ENCODE measurements around the gene TTC39A. TPM values are rescaled to one million over a fixed set of nuclear protein-coding genes. Genes with fewer than 3 reads are reported as not detected.

Gene TTC39A
- total RNA-seq, 1 donor from 2014 or later, result 21.3 TPM

- no peak for DNase-seq (ENCODE audit: low read depth)
- no peak overlapping the region for H3K4me3 ChIP-seq (ENCODE audit: low read depth, low read length)
- no peak for TF ChIP-seq CTCF (conservative IDR thresholded peaks at IDR 0.05; ENCODE audit: low read depth, low read length)
Observed at GRCh38 chr1:51285055-51285454, 45.3 kb downstream of the TTC39A start.

GRCh38 chr1:51284487-51284954 lies 45.8 kb downstream of the TTC39A start:
- TF ChIP-seq CTCF (conservative IDR thresholded peaks at IDR 0.05; ENCODE audit: low read depth, low read length), result no peak
- no peak for DNase-seq (ENCODE audit: low read depth)
- no peak overlapping the region for H3K4me3 ChIP-seq (ENCODE audit: low read depth, low read length)

- TF ChIP-seq CTCF (conservative IDR thresholded peaks at IDR 0.05; ENCODE audit: low read depth, low read length), result no peak
- no peak for DNase-seq (ENCODE audit: low read depth)
- H3K4me3 ChIP-seq (ENCODE audit: low read depth, low read length), result no peak overlapping the region
Observed at GRCh38 chr1:51283979-51284378, 46.4 kb downstream of the TTC39A start.

GRCh38 chr1:51282605-51283004 lies 47.8 kb downstream of the TTC39A start:
- no peak for TF ChIP-seq CTCF (conservative IDR thresholded peaks at IDR 0.05; ENCODE audit: low read depth, low read length)
- H3K4me3 ChIP-seq (ENCODE audit: low read depth, low read length), result no peak overlapping the region
- DNase-seq (ENCODE audit: low read depth), result no peak

- no peak overlapping the region for H3K4me3 ChIP-seq (ENCODE audit: low read depth, low read length)
- DNase-seq (ENCODE audit: low read depth), result no peak
- no peak for TF ChIP-seq CTCF (conservative IDR thresholded peaks at IDR 0.05; ENCODE audit: low read depth, low read length)
Observed at GRCh38 chr1:51281807-51282206, 48.6 kb downstream of the TTC39A start.

GRCh38 chr1:51280321-51280978 lies 49.9 kb downstream of the TTC39A start:
- no peak for DNase-seq (ENCODE audit: low read depth)
- H3K4me3 ChIP-seq (ENCODE audit: low read depth, low read length), result no peak overlapping the region
- TF ChIP-seq CTCF (conservative IDR thresholded peaks at IDR 0.05; ENCODE audit: low read depth, low read length), result no peak

- H3K4me3 ChIP-seq (ENCODE audit: low read depth, low read length), result no peak overlapping the region
- DNase-seq (ENCODE audit: low read depth), result no peak
- TF ChIP-seq CTCF (conservative IDR thresholded peaks at IDR 0.05; ENCODE audit: low read depth, low read length), result no peak
Observed at GRCh38 chr1:51276286-51276685, 54.1 kb downstream of the TTC39A start.

Data from epithelial cell of proximal tubule (primary cell).